NCI-H524 (cell line): Measurements from ENCODE around the gene CD163.
"Not testable (repeated sequence)": the region's sequence is repeated elsewhere in the genome, so short reads cannot be mapped to it uniquely, and the experiment has no call there.

Experiments
- DNase-seq, 2 experiments: peaks; one replicate each; lab custom pipeline; 2025; lab: John Stamatoyannopoulos, UW

CD163 gene

DNA sequence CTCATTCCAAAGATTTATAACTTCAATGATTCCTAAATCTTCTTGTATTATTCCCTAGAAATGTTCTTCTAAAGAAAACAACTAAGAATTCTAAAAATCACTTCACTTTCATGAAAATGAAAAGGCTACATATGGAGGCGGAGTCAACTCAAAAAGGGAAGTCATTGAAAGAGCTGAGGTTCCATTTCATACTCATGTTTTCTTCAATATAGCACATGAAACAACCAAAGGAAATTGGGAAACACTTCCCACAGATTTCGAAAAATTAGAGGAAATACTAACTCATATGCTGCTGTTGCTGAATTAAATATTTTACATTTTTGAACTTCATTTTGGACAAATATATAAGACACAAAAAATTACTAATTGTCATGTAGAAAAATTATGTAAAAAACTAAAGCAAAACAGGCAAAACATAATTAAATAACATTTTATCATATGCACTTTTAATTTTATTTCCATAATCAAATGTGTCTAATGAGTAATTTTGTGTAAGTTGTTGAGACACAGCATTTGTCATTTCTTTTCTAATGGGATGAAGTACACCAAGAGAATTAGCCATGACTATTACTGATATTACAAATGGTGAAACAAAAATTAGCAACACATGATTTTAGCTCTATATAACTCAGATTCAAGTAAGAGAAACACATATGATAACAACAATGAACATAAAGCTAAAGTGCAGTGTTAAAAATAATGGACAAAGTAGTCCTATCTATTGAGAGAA, at the start of gene CD163:
Gene CD163, minus strand, starts transcription at position 92 of the 730 bp plus-strand sequence. Its CDS starts 87 bp downstream, at position 5.
- no peak for DNase-seq

DNA sequence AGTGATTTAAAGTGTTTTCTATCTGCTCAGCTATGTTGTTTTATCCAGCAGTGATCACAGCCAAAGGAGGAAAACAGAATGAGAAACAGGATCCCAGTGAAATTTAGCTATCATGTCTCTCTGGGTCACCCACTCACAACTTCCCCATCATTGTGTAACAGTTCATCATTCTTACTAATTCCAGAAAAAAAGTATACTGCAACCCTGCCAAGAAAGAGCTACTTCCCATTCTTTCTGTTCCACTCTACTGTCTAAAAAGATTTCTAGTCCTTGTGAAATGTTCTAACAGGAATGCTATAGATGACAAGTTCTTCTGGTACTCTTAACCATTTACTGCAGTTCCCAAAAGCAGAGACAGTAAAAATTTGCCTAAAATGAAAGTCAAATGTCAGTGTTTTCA, 39.2 kb upstream of the CD163 start:
- no peak for DNase-seq

DNA sequence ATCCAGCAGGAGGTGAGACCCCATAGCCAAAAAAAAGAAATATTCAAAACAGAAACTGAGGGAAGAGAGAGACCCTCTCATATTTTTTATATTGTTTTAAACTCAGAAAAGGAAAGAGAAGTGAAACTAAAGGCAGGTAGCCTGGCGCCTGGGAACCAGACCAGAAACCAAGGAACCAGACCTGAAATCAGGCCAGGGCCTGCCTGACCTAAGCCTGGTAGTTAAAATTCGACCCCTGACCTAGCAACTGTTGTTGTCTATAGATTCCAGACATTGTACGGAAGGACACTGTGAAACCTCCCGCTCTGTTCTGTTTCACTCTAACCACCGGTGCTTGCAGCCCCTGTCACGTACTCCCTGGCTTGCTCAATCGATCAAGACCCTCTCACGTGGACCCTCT, 38.5 kb upstream of the CD163 start:
- DNase-seq = no peak

DNA sequence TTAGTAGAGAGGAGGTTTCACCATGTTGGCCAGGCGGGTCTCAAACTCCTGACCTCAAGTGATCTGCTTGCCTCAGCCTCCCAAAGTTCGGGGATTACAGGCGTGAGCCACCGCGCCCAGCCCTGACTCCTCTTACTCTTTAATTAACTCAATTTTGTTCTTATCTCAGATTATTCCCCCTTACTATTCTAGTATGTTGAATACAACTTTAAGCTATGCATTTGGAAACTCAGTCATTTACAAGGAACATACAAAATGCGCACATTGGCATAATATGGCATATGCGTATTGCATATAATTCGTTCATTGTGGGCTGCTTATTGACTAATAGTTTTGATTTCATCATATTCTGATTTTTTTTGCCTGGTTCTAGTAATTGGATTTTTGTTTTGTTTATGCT, 10.8 kb upstream of the CD163 start:
- no peak for DNase-seq

DNA sequence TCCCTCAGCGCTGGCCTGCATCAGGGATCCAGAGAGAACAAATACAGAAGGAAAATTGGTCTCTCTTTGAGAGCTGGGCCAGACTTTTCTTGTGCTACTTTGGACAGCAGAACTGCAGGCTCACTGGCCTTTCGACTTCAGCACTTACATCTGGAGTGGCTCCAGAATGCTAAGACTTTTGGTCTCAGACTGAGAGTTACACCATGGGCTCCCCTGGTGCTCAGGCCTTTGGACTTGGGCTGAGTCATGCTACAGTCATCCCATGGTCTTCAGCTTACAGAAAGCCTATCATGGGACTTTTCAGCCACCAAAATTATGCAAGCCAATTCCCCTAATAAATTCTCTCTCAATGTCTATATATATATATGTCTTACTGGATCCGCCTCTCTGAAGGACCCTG, 9.0 kb upstream of the CD163 start:
- DNase-seq = no peak

DNA sequence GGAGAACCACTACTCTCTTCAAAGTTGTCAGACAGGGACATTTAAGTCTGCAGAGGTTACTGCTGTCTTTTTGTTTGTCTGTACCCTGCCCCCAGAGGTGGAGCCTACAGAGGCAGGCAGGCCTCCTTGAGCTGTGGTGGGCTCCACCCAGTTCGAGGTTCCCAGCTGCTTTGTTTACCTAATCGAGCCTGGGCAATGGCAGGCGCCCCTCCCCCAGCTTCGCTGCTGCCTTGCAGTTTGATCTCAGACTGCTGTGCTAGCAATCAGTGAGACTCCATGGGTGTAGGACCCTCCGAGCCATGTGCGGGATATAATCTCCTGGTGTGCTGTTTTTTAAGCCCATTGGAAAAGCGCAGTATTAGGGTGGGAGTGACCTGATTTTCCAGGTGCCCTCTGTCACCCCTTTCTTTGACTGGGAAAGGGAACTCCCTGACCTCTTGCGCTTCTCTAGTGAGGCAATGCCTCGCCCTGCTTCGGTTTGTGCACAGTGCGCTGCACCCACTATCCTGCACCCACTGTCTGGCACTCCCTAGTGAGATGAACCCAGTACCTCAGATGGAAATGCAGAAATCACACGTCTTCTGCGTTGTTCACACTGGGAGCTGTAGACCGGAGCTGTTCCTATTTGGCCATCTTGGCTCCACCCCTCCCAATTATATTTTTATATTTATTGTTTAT, 6.4 kb upstream of the CD163 start:
- not testable (repeated sequence) for DNase-seq

DNA sequence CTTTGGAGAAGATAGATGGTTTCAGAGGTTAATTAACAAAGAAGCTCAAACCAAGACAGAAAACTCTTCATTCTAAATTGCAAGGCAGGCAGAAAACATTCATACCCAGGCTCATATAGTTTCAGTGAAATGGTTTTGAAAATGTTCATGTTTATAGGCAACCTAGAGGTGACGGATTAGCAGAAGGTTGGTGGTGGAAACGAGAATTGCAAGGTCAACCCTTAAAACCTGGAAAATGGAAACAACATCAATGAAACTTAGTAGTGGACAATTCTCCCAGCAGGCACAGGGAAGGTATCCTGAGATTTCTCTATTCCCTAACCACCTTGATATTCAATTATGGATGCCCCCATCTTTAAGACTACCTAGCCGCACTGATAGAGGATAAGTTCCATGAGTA, 965 bp downstream of the CD163 start:
- no peak for DNase-seq

DNA sequence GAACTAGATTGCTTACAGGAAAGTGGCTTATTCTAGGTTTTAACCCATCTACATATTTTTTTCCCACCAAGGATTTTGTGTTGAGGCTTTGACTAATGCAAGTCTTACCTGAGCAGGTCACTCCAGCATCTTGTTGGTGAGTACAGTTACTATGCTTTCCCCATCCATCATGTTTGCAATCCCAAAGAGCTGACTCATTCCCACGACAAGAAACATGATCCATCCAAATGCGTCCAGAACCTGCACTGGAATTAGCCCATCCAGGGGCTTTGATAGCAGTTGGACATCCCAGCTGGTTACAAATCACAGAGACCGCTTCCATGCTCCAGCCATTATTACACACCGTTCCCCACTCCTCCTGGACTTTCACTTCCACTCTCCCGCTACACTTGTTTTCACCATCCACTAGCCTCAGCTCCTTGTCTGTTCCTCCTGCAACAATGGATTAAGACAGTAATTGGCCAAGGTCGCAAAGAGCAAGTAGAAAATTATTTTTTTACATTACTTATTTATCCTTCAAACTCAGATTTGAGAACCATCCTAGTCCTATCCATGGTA, 2.5 kb downstream of the CD163 start:
- DNase-seq = no peak

DNA sequence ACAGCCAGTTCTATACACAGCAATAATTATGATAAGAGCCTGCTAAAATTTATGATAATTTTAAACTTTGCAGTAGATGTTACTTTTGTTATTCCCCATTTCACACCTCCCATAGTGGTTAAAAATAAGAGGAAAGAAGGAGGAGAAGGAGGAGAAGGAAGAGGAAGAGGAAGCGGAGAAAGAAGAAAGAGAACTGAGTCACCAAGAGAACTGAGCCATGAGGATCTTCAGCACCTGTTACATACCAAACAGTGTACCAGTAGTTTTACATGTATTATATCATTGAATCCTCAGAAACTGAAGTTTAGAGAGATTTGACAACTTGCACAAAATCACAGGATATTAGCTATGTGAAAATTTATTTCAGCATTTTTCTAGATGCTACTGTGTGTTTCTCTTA, 3.9 kb downstream of the CD163 start:
- DNase-seq = no peak

DNA sequence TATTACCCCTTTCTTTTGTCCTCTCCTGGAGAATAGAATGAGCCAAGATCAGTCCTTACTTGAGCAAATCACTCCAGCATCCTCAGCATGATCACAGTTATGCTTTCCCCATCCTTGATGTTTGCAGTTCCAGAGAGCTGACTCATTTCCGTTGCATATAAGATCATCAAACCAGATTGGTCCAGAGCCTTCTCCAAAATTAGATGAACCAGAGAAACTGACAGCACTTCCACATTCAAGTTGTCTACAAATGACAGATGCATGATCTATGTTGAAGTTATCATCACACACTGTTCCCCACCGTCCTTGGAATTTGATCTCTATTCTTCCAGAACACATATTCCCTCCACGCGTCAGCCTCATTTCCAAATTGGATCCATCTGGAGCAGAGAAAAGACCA, 4.8 kb downstream of the CD163 start:
- DNase-seq = no peak

DNA sequence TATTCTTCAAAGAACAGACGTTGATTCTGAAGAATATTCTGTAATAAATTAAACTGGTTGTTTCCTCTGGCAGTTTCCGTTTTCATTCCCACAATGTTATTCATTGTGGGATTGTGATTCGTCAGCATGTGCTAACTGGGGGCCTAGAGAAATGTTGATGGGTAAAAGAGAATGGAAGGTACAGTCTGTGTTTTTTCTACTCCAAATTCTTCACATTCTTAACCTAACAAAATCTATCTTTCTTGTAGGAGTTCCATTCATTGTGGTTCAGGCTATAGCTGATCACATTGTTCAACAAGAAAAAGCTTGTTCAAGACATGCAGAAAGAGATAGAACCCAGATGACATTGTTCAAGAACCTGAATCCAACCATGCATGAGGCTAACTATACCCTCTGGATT, 5.9 kb downstream of the CD163 start:
- DNase-seq = no peak

DNA sequence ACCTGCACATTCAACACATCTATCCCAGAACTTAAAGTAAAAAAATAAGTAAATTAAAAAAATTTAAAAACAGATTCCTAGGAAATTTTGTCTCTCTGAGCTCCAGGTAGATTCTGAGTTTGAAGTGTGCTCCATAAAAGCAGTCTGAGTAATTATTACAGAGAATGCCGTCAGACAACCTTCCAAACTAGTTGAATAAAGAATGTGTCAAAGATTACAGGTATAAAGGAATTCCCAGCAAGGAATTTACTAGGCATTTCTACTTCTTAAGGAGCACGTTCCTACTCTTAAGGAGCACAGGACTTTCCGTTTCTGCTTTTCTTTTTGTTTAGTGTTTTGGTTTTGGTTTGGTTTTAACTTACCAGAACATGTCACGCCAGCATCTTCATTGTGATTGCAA, 7.1 kb downstream of the CD163 start:
- DNase-seq = no peak

DNA sequence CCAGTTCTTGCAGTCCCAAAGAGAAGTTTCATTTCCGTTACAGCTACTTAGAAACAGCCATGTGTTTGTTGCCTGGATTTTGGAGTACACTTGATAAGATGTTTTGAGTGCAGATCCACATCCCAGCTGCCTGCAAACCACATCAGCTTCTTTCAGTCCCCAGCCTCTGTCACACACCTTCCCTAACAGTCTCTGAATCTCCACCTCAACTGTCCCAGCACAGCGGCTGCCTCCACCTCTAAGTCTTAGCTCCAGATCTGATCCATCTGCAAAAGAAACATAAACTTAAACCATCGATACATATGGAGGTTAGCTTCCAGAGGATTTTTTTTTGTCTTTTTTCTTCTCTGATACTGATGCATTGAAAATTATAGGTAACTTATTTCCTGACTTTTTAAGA, 8.4 kb downstream of the CD163 start:
- no peak for DNase-seq

DNA sequence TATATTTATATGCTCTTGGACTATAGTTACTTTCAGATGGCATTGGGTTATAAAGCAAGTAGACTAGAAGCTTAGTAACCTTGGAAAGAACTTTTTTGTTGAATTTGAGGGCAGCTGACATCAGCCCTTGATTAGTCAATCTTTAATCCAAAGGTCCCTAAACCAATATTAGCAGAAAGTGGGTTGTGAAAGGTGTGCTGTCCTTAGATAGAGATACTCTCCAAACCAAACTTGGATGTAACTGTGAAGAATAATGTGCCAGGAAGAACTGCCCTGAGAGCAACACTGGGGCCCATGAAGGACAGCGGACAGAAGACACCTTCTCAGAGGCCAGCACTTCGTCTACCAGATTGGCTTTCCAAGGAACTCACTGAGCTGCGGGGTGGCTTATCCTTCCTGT, 10.6 kb downstream of the CD163 start:
- DNase-seq = no peak

DNA sequence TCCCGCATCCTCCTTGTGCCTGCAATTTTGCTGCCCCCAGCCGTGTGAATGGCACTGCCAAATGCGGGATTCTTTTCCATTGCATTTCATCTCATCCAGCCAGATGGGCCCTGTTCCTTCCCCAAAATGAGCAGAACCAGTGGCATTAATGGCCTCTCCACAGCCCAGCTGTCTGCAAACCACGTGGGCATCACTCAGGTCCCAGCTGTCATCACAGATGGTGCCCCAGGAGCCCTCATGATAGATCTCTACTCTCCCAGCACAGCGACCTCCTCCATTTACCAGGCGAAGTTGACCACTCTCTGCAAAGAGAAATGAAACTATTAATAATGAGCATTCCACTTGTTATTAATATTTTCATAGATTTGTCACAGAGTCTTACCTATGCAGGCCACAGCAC, 17.1 kb downstream of the CD163 start:
- DNase-seq = peak; percentile 91 to 96

DNA sequence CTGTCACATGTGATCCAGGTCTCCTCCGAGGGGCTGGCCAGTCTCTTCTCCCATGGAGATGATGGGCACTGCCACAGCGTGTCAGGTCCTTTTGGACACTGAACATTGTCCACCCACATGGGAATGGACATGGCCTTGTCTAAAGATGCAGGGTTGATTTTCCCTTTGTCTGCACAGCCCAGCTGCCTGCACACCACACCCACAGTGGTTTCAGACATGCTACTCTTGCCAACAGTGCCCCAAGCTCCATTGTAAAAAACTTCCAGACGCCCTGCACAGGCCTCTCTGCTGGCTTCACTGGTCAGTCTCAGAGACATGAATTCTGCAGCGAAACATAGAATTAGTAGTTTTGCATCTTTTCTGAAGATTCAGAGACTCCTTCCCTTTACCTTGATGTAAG, 18.5 kb downstream of the CD163 start:
- DNase-seq = no peak

DNA sequence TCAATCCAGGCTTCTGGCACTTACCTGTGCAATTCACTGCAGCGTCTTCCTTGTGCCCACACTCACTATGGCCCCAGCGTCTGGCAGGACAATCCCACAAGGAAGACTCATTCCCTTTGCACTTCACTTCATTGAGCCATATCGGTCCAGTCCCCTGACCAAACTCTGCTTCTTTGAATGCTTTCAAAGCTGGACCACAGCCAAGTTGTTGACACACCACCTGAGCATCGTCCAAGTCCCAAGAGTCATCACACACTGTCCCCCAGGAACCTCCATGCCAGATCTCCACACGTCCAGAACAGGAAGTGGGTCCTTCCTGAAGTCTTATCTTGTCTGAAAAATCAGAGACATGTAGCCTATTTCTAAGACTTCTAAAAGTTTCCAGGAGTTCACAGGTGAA, 20.2 kb downstream of the CD163 start:
- no peak for DNase-seq

DNA sequence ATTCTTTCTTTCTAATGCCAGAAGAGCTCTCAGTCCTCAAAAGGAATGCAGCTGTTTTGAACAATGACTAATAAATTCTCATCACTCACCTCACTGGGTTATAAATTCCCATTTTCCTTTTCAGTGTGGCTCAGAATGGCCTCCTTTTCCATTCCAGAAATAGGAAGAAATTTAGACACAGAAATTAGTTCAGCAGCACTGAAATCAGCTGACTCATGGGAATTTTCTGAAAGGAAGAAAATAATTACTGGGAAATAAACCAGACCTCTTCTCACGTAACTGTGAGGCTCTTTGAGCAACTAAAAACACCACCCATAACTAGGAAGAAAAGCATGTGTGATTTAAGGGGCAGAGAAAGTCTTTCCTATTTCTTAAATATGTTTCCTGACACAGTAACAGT, 23.8 kb downstream of the CD163 start:
- DNase-seq = no peak

DNA sequence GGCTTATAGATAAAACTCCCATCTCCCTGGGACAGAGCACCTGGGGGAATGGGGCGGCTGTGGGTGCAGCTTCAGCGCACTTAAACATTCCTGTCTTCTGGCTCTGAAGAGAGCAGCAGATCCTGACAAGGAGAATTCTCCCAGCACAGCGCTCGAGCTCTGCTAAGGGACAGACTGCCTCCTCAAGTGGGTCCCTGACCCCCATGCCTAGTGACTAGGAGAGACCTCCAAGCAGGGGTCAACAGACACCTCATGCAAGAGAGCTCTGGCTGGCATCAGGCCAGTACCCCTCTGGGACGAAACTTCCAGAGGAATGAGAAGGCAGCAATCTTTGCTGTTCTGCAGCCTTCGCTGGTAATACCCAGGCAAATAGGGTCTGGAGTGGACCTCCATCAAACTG, 31.5 kb downstream of the CD163 start:
- DNase-seq = no peak

DNA sequence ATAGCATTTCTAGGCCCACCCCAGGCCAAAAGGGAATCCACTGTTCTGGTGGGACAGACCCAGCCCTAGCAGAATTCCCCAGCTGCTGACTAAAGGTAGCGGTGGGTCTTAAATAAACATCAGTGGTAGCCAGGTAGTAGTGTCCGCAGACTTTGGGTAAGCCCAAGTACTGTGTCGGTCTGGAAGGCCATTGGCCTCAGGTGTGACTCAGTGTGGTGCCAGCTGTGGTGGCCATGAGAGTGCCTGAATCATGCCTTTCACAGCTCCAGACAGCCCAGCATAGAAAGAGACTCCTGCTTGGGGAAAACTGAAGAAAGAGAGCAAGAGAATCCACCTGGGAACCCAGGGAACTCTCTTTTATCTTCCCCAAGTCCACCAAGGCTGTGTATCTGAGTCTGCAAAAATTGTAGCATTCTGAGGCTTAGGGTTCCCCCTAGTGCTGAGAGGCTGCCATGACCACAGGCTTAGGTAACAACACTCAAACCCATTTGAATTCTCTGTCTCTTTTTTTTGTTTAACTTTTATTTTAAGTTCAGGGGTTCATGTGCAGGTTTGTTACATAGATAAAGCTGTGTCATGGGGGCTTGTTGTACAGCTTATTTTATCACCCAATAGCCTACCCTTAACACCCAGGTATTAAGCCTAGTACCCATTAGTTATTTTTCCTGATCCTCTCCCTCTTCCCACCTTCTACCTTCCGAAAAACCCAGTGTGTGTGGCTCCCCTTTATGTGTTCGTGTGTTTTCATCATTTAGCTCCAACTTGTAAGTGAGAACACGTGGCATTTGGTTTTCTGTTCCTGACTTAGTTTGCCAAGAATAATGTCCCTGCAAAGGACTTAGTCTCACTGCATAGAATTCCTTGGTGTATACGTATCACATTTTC, 43.0 kb downstream of the CD163 start:
- peak; percentile 1 to 52 for DNase-seq

DNA sequence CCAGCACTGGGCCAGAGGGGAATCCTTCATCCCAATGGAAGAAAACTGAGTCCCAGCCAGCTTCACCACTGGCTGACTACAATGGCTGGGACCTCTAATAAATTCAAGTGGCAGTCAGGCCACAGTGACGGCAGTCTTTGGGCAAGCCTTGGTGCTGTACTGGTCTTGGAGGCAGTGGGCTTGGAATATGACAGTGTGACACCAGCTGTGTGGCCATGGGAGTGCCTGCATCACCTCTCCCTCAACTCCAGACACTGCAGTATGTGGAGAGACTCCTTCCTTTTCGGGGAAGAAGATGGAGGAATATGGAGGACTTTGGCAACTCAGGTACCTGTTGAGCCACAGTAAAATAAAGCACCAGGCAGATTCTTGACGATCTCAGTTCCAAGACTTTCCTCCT, 43.6 kb downstream of the CD163 start:
- DNase-seq = no peak

DNA sequence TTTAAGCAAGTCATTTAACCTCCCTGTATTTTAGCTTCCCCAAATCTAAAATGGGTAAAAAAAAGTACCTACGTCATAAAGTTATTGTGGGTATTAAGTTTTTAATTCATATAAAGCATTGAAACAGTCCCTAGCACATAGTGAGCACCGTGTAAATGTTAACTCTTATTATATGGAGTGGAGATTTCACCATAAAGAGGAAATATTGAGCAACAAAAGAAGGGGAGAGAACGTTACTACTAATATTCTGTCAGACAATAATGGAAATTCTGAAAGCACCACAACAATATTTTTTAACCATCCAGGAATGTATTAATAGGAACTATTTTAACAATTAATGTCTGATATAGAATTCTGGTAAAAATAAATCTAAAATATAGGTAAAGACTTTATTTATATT, 51.8 kb downstream of the CD163 start:
- DNase-seq = no peak

DNA sequence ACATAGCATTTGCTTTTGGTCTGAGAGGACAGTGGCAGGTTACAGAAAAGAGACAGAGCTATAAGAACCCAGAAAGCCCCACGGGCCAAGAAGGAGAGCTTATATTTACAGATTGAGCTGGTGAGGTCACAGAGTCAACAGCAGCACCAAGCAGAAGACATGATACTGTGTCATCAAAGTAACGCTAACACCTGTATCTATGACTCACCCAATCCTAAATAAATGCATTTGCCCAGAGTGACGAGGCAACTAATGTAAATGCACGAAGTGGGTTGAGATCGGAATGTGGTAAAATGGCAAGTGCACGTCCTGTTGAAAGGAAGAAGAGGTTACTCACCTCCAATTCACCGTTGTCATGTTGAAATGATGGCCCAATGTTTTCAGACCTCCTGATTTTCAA, 52.9 kb downstream of the CD163 start:
- DNase-seq = no peak
